GOT3 (cell line): ENCODE results near the gene GATD1.
A peak's percentile ranks its signal among the peaks of the same experiment; 100 is the strongest.
"Not testable (repeated sequence)": the region's sequence is repeated elsewhere in the genome, so short reads cannot be mapped to it uniquely, and the experiment has no call there.

Experiments used
- DNase-seq: peaks from one replicate; lab custom pipeline; 2025; ENCODE audit warnings: mixed read lengths; lab: John Stamatoyannopoulos, UW

Gene GATD1

DNA sequence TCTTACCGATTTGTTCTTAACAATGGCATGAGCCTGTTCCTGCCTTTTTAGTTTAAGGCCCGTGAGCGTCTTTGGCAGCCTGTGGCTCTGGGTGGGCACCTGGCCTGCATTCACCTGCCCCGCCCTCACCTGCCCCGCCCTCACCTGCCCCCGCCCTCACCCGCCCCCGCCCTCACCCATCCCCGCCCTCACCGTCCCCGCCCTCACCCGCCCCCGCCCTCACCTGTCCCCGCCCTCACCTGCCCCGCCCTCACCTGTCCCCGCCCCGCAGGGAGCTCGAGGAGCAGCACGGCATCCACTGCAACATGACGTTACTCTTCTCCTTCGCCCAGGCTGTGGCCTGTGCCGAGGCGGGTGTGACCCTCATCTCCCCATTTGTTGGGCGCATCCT is 14.2 kb downstream of the GATD1 start:
- DNase-seq, result no peak

DNA sequence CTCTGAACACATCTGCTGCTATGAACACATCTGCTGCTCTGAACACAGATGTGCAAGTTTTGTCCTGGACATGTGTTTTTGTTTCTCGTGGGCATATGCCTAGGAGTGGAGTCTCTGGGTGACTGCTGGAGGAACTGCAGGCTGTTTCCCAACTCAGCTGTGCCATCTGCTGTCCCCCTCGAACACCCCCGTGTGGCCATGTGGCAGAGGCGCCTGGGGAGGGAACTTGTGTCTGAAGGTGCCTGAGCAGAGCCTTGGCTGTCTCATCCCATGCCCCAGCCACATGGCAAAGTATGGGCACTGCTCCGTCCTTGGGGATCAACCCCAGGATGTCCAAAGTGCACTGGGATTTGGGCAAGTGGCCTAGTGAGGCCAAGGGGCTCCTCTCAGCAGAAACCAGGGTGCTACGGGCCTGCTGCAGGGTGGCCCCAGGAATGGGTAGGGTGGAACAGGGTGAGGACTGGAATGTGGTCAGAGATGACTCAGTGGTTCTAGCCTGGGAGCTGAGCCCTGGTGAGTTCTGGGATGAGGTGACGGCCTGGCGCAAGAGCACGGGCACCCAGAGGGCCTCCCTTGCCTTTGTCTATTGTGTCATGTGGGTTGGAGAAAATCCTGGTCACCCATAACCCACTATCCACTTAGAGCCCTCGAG is 14.7 kb downstream of the GATD1 start:
- DNase-seq, result no peak

DNA sequence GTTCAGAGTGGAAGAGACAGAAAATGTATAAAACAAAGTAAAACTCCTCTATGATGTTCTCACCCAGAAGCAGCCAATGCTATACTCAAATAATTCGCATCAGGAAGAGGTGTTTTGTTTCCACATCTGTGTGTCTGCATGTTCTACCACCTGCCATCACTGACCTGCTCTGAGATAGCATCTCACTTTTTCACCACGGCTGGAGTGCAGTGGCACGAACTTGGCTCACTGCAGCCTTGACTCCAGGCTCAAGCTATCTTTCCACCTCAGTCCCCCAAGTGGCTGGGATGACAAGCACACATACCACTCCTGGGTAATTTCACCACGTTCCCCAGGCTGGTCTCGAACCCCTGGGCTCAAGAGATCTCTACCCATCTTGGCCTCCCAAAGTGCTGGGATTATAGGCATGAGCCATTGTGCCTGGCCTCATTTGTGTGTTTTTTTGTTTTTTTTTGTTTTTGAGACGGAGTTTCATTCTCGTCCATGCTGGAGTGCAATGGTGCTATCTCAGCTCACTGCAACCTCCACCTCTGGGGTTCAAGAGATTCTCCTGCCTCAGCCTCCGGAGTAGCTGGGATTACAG is 15.7 kb downstream of the GATD1 start:
- no peak for DNase-seq

DNA sequence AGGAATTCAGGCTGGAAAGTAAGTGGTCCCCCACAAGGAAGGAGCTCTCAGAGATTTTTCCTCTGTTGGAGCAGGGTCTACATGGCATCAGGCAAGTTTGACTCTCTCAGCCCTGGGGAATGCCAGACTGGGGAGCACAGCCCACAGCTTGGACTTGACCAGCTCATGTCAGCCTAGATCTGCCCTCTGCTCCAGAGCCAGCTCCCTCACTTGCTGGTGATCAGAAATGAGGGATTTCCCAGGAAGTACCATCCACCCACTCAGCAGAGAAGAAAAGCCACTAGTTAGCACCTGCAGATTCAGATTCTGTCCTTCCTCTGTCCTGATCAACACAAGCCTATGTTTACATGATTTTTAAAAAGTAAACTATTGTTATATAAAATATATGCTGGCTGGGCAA is 17.1 kb downstream of the GATD1 start:
- no peak for DNase-seq

DNA sequence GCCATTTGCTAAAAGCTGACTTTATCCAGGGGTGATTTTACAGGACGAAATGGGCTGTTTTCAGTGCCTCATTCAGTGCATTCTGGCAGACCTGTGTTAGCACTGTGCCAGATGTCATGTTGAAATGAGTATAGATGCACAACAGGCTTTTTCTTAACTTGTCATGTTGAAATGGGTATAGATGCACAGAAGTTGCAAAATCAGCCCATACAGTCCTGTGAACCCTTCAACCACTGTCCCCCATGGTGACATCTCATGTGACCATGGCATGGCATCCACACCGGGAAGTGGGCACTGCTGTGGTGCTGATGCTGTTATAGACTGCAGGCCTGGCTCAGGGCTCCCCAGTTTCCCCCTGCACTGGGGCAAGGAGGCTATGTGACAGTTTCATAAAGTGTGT is 27.6 kb downstream of the GATD1 start:
- DNase-seq, result no peak

DNA sequence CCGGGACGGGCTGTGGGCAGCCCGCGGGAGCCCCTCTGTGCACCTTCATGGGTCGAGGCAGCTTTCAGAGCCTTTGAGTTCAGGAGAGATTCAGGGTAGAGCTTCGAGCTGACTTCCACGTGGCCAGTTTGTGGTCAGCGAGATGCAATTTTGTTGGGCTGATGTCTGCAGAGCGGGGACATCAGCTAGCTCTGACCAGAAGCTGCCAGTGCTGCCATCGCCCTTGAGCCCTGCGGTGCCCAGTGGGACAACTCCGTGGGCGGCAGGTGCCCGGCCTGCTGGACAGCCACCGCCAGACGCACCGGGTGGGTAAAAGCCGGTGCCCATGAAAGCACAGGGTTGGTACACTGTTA is 29.3 kb downstream of the GATD1 start:
- no peak for DNase-seq

DNA sequence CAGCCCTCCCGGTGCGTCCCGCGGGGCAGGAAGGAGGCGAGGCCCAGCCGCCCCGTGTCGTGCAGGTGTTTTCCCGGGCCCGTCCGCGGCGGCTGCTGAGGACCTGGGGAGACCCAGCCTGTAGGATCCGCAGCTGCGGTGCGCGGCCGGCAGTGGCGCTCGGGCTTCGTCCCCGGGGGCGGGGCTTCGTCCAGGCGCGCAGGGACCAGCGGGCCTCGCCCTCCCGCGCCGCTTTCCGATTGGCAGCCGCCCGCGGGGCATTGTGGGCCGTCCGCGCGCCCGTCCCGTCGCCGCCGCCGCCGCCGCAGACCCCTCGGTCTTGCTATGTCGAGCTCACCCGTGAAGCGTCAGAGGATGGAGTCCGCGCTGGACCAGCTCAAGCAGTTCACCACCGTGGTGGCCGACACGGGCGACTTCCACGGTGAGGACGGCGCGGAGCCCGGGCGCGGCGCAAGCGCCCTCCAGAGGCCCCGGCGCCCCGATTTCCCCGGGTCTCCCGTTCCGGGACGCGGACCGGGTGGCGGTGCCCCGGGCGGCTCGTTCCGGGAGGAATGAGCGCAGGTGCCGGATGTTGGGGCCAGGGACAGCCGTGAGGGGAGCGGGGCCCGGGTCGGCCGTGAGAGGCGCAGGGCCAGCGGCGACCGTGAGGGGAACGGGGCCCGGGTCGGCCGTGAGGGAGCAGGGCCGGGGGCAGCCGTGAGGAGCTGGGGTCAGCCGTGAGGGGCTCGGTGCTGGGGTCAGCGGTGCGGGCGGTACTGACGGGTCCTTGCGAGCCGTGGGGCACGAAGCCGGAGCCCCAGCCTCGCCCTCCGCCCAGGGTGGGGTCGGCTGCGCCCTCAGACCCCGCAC is 29.9 kb downstream of the GATD1 start, which contains the start of gene TALDO1:
TALDO1 (plus strand) TSS at position 307 of the 849 bp plus-strand sequence; CDS start at position 325, 18 bp downstream.
- peak; percentile 37 for DNase-seq

DNA sequence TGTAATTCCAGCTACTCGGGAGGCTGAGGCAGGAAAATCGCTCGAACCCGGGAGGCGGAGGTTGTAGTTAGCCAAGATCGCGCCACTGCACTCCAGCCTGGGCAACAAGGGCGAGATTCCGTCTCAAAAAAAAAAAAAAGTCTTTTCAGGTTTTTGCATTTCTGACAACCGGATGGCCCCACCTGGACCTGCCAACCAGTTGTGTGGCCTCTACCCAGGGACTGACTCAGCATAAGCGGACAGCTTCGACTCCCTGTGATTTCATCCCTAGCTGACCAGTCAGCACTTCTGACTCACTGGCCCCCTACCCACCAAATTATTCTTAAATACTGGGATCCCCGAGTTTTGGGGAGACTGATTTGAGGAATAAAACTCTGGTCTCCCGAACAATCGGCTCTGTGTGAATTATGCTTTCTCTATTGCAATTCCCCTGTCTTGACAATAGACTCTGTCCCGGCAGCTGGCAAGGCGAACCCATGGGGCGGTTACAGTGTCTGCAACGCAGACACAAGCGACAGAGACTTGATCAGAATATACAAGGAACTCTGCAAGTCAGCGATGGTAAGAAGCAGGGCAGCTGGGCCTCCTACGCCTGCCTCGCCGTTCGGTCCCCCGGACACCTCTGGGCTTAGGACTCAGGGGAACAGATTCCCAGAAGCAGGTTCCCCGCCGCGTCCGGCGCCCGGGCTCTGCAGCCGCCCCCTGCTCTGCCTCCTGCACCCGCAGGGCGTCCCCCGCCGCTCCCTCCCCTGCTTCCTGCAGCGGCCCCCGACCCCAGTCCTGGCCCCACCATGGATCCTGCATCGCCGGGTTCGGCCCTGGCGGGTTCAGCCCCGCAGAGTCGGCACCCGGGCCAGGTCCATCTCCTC is 30.8 kb downstream of the GATD1 start:
- no peak for DNase-seq

DNA sequence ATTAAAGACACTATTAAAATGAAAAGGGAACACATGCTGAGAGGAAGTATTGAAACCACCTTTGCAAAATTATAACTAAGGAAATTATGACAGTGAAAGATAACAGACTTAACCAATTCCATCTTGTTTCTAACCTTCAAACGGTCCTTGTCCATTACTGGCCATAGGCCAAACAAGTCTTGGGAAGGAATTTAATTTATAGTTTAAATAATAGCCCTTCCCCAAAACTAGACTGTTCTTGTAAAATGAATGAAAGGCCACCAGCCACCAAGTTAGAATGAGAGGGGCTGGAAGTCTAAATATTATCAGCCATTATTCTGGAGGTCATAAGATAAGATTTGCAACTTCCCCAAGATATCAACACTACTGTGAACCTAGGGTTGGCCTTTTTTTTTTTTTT is 31.9 kb downstream of the GATD1 start:
- no peak for DNase-seq

DNA sequence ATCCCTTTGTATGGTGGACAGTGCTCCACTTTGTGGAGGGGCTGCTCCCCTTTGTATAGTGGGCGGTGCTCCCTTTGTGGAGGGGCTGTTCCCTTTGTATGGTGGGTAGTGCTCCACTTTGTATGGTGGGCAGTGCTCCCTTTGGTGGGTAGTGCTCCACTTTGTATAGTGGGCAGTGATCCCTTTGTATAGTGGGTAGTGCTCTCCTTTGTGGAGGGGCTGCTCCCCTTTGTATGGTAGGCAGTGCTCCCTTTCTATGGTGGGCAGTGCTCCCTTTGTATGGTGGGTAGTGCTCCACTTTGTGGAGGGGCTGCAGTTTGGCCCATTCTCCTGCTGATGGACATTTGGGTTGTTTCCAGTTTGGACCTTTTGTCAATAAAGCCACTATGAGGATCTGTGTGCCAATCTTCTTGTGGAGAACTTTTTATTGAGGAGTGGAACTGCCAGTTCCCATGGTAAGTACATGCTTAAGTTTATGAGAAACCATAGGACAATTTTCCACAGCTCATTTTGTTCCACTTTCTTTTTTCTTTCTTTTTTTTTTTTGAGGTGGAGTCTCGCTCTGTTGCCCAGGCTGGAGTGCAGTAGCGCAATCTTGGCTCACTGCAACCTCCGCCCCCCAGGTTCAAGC is 34.6 kb downstream of the GATD1 start:
- no peak for DNase-seq

DNA sequence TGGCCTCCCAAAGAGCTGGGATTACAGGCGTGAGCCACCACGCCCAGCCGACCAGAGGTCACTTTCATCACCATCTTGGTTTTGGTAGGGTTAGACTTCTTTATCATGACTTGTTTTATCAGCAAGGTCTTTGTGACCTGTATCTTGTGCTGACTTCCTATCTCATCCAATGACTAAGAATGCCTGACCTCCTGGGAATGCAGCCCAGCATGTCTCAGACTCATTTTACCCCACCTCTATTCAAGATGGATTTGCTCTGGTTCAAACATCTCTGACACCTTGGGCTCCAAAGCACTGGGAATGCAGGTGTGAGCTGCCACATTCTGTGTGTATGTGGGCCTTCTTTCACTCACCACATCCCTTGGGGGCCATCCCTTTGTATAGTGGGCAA is 35.1 kb downstream of the GATD1 start:
- DNase-seq, result no peak

DNA sequence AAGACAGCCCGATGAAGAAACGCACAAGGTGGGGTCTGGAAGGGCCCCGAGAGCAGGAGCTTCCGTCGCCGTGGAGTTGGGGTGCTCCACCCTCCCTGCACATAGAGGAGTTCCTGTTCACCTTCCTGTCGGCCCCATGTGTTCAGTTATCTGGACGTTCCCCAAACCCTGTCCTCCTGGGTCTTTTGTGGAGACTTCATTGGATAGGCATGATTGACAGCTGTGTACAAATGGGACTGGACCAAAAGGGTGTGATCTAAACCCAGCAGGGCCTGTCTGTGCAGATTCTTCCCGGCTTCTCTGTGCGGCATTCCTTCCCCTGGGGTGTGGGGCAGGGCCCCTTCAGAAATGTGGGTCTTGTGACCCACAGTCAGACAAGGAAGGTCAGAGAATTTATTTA is 39.4 kb downstream of the GATD1 start:
- not testable (repeated sequence) for DNase-seq

DNA sequence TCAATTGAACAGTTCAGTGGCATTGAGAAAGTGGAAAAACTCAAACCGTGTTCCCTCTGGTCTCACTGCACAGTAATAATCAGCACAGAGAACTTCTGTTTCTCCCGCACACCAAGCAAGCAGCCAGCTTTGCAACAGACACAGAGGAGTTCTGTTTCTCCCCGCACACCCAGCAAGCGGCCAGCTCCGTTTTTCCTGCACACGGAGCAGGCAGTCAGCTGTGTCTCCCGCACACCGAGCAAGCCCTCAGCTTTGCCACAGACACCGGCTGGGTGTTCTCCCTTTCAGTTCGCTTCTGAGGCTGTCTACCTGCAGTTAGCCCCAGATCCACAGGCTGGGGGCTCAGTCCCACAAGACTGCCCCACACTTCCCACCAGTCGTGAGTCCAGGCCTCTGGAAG is 39.9 kb downstream of the GATD1 start:
- DNase-seq, result no peak

DNA sequence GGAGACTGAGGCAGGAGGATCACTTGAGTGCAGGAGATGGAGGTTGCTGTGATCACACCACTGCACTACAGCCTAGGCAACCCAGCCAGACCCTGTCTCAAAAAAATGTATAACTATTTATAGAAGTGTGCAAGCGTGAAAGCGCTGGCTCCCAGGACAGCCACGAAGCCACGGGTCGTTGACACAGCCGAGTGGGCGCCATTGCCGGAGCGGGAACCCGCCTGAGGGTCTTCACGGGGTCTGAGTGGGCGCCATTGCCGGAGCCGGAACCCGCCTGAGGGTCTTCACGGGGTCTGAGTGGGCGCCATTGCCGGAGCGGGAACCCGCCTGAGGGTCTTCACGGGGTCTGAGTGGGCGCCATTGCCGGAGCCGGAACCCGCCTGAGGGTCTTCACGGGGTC is 42.7 kb downstream of the GATD1 start:
- not testable (repeated sequence) for DNase-seq

DNA sequence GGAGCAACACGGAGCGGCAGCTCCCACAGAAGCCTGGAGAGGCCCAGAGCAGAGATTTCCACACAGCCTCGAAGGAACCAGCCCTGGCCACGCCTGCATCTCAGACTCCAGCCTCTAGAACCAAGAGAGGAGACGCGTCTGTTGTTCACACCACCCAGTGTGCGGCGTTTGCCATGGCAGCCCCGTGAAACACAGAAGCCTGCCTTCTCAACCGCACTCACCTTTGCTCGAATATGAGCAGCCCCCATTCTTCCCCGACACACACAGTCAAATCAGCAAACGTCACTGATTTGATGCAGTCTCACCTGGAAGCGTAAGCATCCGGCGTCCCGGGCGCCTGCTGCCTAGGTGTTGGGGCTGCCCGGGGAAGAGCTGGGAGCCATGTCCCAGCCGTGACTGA is 44.2 kb downstream of the GATD1 start:
- no peak for DNase-seq

DNA sequence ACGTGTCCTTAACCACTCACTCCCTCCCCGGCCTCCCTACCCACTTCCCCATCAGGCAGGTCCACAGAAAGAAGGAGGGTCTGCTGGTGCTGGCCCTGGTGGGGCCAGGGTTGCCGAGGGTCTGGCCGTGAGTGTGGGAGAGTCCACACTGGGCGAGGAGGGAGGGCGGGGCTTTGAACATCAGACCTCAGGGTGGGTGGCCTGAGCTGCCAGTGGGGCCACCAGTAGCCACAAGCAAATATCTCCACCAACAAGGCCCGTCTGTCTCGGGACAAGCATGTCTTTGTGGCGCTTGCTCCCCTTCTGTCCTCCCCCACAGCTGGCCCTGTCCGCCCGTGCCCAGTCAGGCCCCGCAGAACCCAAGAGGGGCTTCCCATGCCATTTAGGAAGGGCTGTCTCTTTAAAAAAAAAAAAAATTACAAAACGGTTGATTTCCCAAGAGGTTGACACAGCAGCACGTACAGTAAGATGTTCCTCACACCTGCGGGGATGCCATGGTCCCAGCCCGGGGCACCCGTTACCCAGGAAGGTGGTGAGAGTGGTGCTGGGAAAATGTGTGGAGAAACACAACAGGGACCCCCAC is 47.7 kb downstream of the GATD1 start:
- DNase-seq, result no peak

DNA sequence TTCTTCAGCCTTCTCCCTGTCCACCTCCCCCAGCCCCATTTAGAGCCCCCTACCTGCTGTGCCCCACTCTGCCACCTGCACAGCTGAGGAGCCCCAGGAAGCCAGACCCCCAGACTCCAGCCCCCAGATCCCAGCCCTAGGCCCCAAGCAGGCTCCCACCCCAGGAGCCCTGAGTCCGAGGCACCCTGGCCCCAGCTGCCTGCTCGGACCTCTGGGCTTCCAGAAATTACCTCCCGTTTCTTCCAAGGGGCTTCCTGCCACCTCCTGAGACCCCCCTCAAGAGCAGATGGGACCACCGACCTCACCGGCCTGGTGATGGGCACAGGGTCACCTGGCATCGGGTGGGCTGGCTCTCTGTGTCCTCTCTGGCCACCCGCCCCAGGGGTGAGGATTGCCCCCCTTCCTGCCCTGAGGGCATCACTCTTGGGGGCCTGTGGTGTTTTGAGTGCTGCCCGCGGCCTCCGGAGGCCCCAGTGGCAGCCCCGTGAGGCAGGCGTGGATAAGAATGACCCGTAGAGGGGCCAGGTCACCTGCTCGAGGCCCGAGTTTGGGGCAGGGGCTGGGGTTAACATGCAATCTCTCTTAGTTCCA is 48.3 kb downstream of the GATD1 start:
- no peak for DNase-seq

DNA sequence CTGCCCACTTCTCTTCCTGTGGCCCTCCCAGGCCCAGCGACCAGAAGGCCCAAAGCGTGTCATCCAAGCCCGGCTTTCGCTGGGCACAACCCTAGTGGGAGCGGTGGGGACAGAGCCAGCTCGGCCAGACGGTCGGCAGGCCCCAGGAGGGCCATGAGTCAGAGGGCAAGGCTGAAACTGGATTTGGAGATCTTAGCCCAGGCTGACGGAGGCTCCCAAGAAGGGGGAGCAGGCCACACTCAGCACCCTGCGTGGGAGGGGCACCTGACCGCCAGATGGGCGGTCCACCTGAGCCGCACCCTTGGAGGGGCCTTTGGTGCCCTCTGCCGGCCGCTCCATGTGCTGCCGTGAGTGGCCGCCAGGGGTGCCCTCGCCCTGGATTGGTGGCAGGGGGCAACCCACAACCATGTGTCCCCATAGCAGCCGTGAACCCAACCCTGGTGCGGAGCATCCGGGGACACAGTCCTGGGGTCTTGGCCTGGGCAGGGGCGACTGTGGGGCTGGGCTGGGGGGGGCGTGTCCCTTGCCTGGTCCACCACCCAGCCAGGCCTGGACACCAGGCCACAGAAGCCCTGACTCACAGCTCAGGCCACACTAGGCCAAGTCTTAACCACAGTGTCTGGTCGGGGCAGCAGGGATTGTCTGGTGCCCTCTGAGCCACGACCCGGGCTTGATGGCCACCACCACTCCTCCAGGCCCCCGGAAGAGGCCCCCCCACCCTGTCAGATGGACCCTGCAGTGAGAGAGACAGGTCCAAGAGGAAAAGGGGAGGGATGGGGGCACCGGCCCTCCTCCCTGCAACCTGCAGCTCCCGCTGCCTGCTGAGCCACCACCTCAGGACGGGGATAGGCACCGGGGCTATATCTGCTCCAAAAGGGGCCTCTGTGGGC is 49.2 kb downstream of the GATD1 start:
- DNase-seq, result peak; percentile 54

DNA sequence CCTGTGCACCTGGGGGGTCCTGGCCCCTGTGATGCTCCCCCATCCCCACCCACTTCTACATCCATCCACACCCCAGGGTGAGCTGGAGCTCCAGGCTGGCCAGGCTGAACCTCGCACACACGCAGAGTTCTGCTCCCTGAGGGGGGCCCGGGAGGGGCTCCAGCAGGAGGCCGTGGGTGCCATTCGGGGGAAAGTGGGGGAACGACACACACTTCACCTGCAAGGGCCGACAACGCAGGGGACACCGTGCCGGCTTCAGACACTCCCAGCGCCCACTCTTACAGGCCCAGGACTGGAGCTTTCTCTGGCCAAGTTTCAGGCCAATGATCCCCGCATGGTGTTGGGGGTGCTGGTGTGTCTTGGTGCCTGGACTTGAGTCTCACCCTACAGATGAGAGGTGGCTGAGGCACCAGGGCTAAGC is 50.0 kb downstream of the GATD1 start:
- DNase-seq, result no peak
